ENCODE measurements around the gene TUT4. TPM values are rescaled to one million over a fixed set of nuclear protein-coding genes. Genes with fewer than 3 reads are reported as not detected.

Gene TUT4
- total RNA-seq, 2 experiments from 2014 or later: 48.1 to 51.2 TPM

DNA sequence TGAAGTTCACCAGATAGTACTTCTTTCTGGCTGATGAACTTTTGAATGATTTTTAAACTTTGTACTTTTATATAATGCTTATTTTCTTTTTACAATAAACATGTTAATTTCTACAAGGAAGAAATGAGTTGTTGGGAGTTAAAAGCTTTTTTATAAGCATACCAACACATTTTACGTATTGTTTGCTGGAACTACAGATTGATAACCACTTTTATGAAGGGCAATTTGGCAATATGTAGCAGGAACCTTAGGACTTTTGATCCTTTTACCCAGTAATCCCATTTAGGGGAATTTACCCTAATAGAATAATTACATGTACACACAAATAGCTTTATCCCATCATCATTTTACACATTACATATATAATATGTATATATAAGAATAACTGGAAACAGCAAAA is 132.2 kb downstream of the TUT4 start:
- H3K4me1 Mint-ChIP-seq (ENCODE audit: low read depth): peaks cover 51% of the 10 kb centered on the region
- H3K9me3 Mint-ChIP-seq: no peaks in the 10 kb centered on the region
- H3K27ac Mint-ChIP-seq: no peak overlapping the region
- intact Hi-C loops (cut with micrococcal nuclease): loop anchor here (5.0 to 10.0 kb wide), 2 partner anchors 267 to 504 kb away; partner anchors contain the start of genes ECHDC2 and SCP2
- CTCF ChIA-PET: no interaction called here
- H3K4me3 Mint-ChIP-seq: no peak overlapping the region
- no peak for DNase-seq
- H3K27me3 Mint-ChIP-seq (ENCODE audit: low read depth): no peaks in the 10 kb centered on the region
- H3K36me3 Mint-ChIP-seq (ENCODE audit: low read depth): peaks cover 45% of the 10 kb centered on the region

DNA sequence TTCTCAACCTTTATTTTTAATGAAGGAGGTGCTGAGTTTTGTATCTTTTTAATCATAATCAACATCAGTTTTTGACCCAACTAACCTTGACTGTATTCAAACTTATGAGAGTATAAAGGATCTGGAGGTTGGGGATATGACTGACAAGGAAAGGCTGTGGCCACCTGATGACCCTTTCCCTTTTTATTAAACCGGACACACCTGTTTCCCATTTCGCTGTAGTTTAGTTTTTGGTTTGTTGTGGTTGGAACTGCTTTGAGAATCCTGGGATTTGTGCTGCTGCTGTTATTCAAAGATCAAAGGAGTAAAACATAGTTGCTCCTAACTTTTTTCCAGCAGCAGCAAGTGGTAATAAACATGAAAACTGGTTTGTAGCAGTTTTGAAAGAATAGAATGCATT is 136.1 kb downstream of the TUT4 start:
- Mint-ChIP-seq H3K9me3 (no peaks in the 10 kb centered on the region), H3K27me3 (ENCODE audit: low read depth) (no peaks in the 10 kb centered on the region), H3K4me1 (ENCODE audit: low read depth) (peaks cover 39% of the 10 kb centered on the region), H3K4me3 (no peak overlapping the region), H3K27ac (no peak overlapping the region), H3K36me3 (ENCODE audit: low read depth) (peaks cover 55% of the 10 kb centered on the region)
- intact Hi-C loops (cut with micrococcal nuclease): no loop called here
- CTCF ChIA-PET: no interaction called here
- DNase-seq: no peak

DNA sequence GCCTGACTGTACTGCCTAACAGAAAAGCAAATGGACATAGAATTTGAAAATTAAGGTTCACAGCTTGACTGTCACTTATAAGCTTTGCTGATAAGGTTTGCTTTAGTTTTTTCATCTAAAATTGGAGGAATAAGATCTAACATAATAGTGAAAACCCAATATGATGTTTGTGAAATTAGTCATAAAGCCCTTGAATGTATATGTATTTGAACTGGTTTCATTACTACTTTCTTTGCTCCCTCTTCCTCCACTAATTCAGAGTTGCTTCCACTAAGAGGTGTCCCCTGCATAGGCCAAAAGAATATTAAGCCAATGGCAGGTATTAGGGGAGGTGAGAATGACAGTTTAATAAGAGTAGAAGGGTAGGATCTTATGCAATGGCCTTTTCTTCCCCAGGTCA is 137.9 kb downstream of the TUT4 start:
- Mint-ChIP-seq H3K9me3 (no peaks in the 10 kb centered on the region), H3K27me3 (ENCODE audit: low read depth) (no peaks in the 10 kb centered on the region), H3K4me1 (ENCODE audit: low read depth) (peaks cover 38% of the 10 kb centered on the region), H3K36me3 (ENCODE audit: low read depth) (peaks cover 63% of the 10 kb centered on the region), H3K27ac (no peak overlapping the region), H3K4me3 (no peak overlapping the region)
- DNase-seq: no peak
- intact Hi-C loops (cut with micrococcal nuclease): no loop called here
- CTCF ChIA-PET: interaction anchor here (1.3 kb wide), 1 partner anchor 9 kb away, joined by 3 read pairs; no protein-coding TSS in a partner anchor

DNA sequence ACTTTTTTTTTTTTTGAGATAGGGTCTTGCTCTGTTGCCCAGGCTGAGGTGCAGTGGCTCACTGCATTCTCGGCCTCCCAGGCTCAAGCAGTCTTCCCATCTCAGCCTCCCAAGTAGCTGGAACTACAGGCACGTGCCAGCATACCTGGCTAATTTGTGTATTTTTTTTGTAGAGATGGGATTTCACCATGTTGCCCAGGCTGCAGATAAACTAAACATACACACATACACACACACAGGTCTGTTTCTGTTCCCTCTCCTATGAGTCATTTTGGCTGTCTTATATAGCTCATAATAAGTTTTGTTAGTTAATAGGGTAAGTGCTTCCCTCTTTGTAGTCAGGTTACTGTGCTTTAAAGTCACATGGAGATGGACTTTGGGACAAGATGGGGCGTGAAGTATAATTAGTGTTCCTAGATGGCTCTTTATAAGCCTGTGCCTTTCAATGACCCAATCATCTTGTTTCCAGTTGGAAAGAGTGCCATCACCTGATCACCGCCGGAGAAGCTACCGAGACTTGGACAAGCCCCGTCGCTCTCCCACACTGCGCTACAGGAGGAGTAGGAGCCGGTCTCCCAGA is 139.4 kb downstream of the TUT4 start:
- no peaks in the 10 kb centered on the region for H3K27me3 Mint-ChIP-seq (ENCODE audit: low read depth)
- peaks cover 30% of the 10 kb centered on the region for H3K4me1 Mint-ChIP-seq (ENCODE audit: low read depth)
- peaks cover 62% of the 10 kb centered on the region for H3K36me3 Mint-ChIP-seq (ENCODE audit: low read depth)
- no peak for DNase-seq
- intact Hi-C loops (cut with micrococcal nuclease): no loop called here
- H3K4me3 Mint-ChIP-seq: no peak overlapping the region
- no peak overlapping the region for H3K27ac Mint-ChIP-seq
- H3K9me3 Mint-ChIP-seq: no peaks in the 10 kb centered on the region
- CTCF ChIA-PET: interaction anchor here (0.7 to 1.0 kb wide), 2 partner anchors 9 to 273 kb away, joined by 3 to 4 read pairs; partner anchors contain the start of genes ORC1 and PRPF38A

DNA sequence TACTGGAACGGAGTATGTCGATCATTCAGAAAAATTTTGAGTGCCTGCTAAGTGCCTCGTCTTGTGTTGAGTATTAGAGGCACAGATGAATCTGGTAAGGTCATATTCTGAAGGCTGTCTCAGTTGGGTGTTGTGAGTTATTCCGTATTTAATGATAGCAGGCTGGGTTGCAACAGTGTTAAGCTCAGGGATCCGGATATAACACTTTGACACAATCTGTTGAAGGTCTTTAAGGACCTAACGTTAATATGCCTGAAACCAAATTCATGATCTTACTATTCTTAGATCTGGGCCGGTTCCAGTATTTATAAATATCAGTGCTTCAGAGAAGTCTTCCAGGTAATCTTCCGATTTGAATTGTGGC is 147.9 kb downstream of the TUT4 start:
- Mint-ChIP-seq H3K27me3 (ENCODE audit: low read depth) (no peaks in the 10 kb centered on the region), H3K27ac (peak overlapping the region; percentile 99), H3K4me3 (peak overlapping the region; percentile 100), H3K36me3 (ENCODE audit: low read depth) (peaks cover 58% of the 10 kb centered on the region), H3K4me1 (ENCODE audit: low read depth) (peaks cover 45% of the 10 kb centered on the region), H3K9me3 (no peaks in the 10 kb centered on the region)
- intact Hi-C loops (cut with micrococcal nuclease): loop anchor here (1.0 to 2.0 kb wide), 10 partner anchors 19 to 610 kb away; partner anchors contain the start of genes BTF3L4, CC2D1B, NRDC and TUT4
- no peak for DNase-seq
- CTCF ChIA-PET: interaction anchor here (1.0 to 2.7 kb wide), 10 partner anchors 8 to 287 kb away, joined by 3 to 10 read pairs (median 5); no protein-coding TSS in a partner anchor

DNA sequence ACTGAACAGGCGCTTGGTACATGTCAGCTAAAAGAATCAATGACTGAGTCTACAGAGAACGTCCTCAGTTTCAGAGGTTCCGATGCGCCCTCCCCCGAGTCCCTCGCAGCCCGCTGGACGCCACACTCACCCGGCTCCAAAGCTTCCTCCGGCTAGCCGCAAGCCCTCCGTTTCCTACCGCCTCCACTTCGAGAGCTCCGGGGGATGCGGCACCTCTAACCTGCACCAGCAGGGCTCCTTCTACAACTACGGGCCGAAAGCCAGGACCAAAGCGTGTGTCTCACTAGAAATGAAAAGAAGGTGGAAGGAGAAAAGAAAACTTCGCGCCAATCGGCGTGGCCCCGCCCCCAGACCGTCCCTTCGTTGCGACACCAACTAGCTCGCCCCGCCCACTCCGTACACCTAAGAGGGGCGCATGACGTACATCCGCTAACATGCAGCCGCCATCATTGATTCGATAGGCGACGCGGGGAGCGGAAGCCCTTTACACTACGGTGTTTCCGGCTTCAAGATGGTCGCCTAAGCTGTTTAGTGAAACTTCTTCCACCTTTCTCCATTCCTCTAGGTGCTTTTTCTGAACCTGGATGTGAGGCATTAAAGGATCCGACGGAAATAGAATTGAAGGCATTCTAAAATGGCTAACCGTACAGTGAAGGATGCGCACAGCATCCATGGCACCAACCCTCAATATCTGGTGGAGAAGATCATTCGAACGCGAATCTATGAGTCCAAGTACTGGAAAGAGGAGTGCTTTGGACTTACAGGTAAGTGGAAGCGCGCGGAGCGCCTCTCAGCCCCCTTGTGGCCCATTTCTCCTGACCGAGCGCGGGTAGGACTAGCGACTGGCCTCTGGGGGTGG is 148.5 kb downstream of the TUT4 start, which contains the start of the genes ORC1 and PRPF38A:
TSS of gene ORC1 (minus strand) at position 308 of the 859 bp plus-strand sequence. CDS start 2,200 bp downstream, outside the sequence.
TSS of gene PRPF38A (plus strand) at position 487 of the 859 bp plus-strand sequence. CDS start at position 635, 148 bp downstream.
- H3K4me1 Mint-ChIP-seq (ENCODE audit: low read depth): peaks cover 45% of the 10 kb centered on the region
- intact Hi-C loops (cut with micrococcal nuclease): loop anchor here (1.0 to 2.0 kb wide), 10 partner anchors 20 to 611 kb away; partner anchors contain the start of genes BTF3L4, CC2D1B, NRDC and TUT4
- H3K4me3 Mint-ChIP-seq: peak within 1 kb of the TSS; percentile 100
- DNase-seq: peak; percentile 99
- peak within 1 kb of the TSS; percentile 99 for H3K27ac Mint-ChIP-seq
- no peaks in the 10 kb centered on the region for H3K9me3 Mint-ChIP-seq
- no peaks in the 10 kb centered on the region for H3K27me3 Mint-ChIP-seq (ENCODE audit: low read depth)
- peaks cover 62% of the 10 kb centered on the region for H3K36me3 Mint-ChIP-seq (ENCODE audit: low read depth)
- CTCF ChIA-PET: interaction anchor here (0.8 to 2.7 kb wide), 15 partner anchors 9 to 345 kb away, joined by 3 to 10 read pairs (median 4); partner anchors contain the start of genes CC2D1B and COA7

DNA sequence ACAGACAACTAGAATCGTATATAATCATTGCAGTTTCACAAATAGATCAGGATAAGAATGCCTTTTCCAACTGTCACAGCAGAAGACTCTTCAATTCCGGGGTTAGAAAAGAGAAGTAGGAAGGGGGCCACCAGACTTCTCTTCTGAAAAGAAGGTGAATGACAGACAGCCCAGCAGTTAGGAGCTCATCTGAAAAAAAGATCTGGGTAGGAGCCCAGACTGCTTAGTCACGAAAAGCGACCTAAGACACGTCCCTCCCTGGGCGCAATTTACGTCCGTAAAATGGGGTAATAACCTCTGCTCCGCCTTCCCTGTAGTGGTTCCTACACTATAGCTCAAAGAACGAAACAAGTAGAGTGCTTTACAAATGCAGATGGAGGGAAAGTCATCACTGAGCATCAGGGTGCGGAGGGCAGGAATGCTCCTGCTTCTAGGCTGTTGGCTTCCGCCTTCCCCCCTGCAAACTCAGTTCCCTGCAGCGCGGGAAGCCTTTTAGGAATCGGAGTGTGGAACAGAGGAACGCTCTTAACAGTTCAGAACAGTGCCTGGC is 149.3 kb downstream of the TUT4 start:
- Mint-ChIP-seq H3K9me3 (no peaks in the 10 kb centered on the region), H3K4me1 (ENCODE audit: low read depth) (peaks cover 44% of the 10 kb centered on the region), H3K27me3 (ENCODE audit: low read depth) (no peaks in the 10 kb centered on the region), H3K27ac (peak overlapping the region; percentile 99), H3K36me3 (ENCODE audit: low read depth) (peaks cover 61% of the 10 kb centered on the region), H3K4me3 (peak overlapping the region; percentile 100)
- peak; percentile 80 for DNase-seq
- intact Hi-C loops (cut with micrococcal nuclease): loop anchor here (1.0 to 2.0 kb wide), 10 partner anchors 21 to 612 kb away; partner anchors contain the start of genes BTF3L4, CC2D1B, NRDC and TUT4
- CTCF ChIA-PET: interaction anchor here (0.6 to 2.7 kb wide), 13 partner anchors 9 to 344 kb away, joined by 3 to 10 read pairs (median 4); partner anchors contain the start of genes CC2D1B and COA7

DNA sequence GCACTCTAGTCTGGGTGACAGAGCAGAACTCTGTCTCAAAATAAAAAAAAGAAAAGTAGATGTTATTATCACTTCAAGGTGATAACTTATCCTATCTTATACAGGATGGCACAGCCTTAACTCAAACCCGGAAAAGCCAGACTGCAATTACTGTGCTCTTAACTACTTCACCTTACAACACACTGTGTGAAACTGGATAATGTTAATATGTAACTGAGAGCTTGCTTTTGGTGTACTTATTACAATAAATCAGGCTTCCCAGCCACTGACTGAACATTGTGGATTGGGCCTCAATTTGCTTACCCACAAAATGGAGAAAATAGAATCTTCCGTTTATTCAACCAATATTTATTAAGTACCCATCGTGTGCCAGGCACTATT is 150.0 kb downstream of the TUT4 start:
- intact Hi-C loops (cut with micrococcal nuclease): no loop called here
- H3K27ac Mint-ChIP-seq: no peak overlapping the region
- H3K27me3 Mint-ChIP-seq (ENCODE audit: low read depth): no peaks in the 10 kb centered on the region
- no peak for DNase-seq
- H3K4me3 Mint-ChIP-seq: peak overlapping the region; percentile 100
- CTCF ChIA-PET: no interaction called here
- peaks cover 58% of the 10 kb centered on the region for H3K36me3 Mint-ChIP-seq (ENCODE audit: low read depth)
- no peaks in the 10 kb centered on the region for H3K9me3 Mint-ChIP-seq
- H3K4me1 Mint-ChIP-seq (ENCODE audit: low read depth): peaks cover 41% of the 10 kb centered on the region

DNA sequence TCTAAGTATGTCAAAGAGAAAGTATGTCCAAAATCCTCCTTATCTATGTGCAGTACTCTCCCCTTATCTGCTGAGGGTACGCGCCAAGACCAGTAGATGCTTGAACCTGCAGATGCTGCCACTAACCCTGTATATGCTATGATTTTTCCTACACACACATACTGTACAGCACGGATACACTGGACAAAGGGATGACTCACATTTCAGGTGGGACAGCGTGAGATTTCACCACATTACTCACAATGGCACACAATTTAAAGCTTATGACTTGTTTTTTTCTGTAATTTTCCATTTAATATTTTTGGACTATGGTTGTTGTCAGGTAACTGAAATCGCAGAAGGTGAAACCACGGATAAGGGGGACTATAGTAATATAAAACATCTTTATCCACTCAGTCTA is 152.8 kb downstream of the TUT4 start:
- no peak overlapping the region for H3K27ac Mint-ChIP-seq
- H3K4me3 Mint-ChIP-seq: no peak overlapping the region
- intact Hi-C loops (cut with micrococcal nuclease): no loop called here
- CTCF ChIA-PET: interaction anchor here (0.6 kb wide), 1 partner anchor 267 kb away, joined by 3 read pairs; no protein-coding TSS in a partner anchor
- H3K36me3 Mint-ChIP-seq (ENCODE audit: low read depth): peaks cover 67% of the 10 kb centered on the region
- no peaks in the 10 kb centered on the region for H3K9me3 Mint-ChIP-seq
- no peaks in the 10 kb centered on the region for H3K27me3 Mint-ChIP-seq (ENCODE audit: low read depth)
- no peak for DNase-seq
- H3K4me1 Mint-ChIP-seq (ENCODE audit: low read depth): peaks cover 22% of the 10 kb centered on the region

DNA sequence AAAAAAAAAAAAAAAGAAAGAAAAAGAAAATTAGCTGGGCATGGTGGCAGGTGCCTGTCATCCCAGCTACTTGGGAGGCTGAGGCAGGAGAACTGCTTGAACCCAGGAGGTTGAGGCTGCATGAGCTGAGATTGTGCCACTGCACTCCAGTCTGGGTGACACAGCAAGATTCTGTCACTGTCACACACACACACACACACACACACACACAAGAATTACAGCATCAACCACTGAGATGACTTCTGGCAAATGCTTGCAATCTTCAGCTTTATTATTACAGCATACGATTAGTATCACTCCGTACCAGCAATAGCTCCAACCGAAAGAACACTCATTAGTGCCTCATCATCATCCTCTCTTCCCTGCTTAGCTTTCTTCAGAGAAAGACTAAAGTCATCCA is 153.3 kb downstream of the TUT4 start:
- peaks cover 21% of the 10 kb centered on the region for H3K4me1 Mint-ChIP-seq (ENCODE audit: low read depth)

DNA sequence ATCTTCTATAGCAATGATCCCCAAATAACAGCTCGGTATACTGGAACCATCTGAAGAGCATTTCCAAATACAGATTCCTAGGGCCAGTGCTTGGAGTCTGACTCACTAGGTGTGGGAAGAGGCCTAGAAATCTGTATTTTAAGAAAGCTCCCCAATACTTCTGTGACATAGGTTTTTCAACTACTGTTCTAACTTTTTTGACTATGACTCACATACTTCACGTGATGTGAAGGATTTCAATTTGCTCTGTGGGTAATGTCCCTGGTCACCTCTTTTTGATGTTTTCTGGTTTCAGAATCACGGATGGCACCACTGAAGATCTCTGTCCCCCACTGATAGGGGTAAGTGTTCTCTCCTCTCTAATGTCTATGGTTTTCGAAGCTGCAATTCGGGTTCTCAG is 159.7 kb downstream of the TUT4 start:
- intact Hi-C loops (cut with micrococcal nuclease): no loop called here
- no peak overlapping the region for H3K4me3 Mint-ChIP-seq
- H3K27ac Mint-ChIP-seq: no peak overlapping the region
- peaks cover 6% of the 10 kb centered on the region for H3K4me1 Mint-ChIP-seq (ENCODE audit: low read depth)
- DNase-seq: no peak
- peaks cover 78% of the 10 kb centered on the region for H3K36me3 Mint-ChIP-seq (ENCODE audit: low read depth)
- H3K9me3 Mint-ChIP-seq: no peaks in the 10 kb centered on the region
- CTCF ChIA-PET: interaction anchor here (0.6 kb wide), 1 partner anchor 181 kb away, joined by 5 read pairs; no protein-coding TSS in a partner anchor
- no peaks in the 10 kb centered on the region for H3K27me3 Mint-ChIP-seq (ENCODE audit: low read depth)

More for the DNA sequence above, 153.3 kb downstream of the TUT4 start:
- no peak for DNase-seq
- intact Hi-C loops (cut with micrococcal nuclease): no loop called here
- no peaks in the 10 kb centered on the region for H3K9me3 Mint-ChIP-seq
- H3K27ac Mint-ChIP-seq: no peak overlapping the region
- no peaks in the 10 kb centered on the region for H3K27me3 Mint-ChIP-seq (ENCODE audit: low read depth)
- no peak overlapping the region for H3K4me3 Mint-ChIP-seq
- CTCF ChIA-PET: interaction anchor here (0.6 kb wide), 1 partner anchor 267 kb away, joined by 3 read pairs; no protein-coding TSS in a partner anchor
- H3K36me3 Mint-ChIP-seq (ENCODE audit: low read depth): peaks cover 71% of the 10 kb centered on the region

DNA sequence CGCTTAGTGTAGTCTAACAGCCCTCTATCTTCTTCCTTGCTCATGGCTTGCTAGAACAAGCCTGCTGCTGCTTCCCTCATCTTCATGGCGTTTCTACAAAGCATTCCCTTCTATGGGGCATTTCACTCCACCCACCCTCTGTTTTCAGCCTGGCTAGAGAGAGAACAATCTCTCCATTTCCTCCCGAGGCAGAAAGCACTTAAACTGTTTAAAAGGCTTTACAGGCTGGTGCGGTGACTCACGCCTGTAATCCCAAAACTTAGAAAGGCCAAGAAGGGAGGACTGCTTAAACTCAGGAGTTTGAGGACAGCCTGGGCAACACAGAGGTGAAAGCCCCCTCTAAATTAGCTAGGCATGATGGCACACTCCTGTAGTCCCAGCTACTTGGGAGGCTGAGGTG is 166.4 kb downstream of the TUT4 start:
- H3K27me3 Mint-ChIP-seq (ENCODE audit: low read depth): no peaks in the 10 kb centered on the region
- peaks cover 74% of the 10 kb centered on the region for H3K36me3 Mint-ChIP-seq (ENCODE audit: low read depth)
- no peaks in the 10 kb centered on the region for H3K9me3 Mint-ChIP-seq
- intact Hi-C loops (cut with micrococcal nuclease): no loop called here
- H3K27ac Mint-ChIP-seq: no peak overlapping the region
- H3K4me1 Mint-ChIP-seq (ENCODE audit: low read depth): no peaks in the 10 kb centered on the region
- DNase-seq: no peak
- H3K4me3 Mint-ChIP-seq: no peak overlapping the region
- CTCF ChIA-PET: interaction anchor here (0.6 kb wide), 1 partner anchor 305 kb away, joined by 4 read pairs; no protein-coding TSS in a partner anchor

Data from activated naive CD4-positive, alpha-beta T cell treated with anti-CD3 and anti-CD28 coated beads for 36 hours (primary cell).